ENCODE results near the gene OTOA. TPM values are rescaled to one million over a fixed set of nuclear protein-coding genes. Genes with fewer than 3 reads are reported as not detected.

Gene OTOA
- total RNA-seq, 4 donors from 2014 or later, result 0.19 to 2.9 (median 0.95) TPM

DNA sequence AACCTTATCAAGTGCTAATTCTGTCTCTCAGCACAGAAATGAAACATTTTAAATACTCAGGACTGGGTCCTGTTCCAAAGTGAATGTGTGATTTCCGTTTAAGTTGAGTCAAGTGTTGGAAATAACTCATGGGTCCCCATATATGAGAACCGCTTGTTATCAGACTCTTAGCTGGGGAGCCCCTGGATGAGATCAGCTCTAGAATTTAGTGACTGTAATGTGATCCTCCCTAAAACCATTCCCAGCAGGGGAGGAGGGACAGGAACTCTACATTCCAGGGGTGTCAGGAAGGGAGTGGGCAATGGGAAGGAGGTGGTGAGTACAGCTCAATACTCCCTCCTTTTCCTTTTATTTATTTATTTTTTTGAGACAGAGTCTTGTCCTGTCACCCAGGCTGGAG, 37.5 kb downstream of the OTOA start:
- TF ChIP-seq, protein P1, sequence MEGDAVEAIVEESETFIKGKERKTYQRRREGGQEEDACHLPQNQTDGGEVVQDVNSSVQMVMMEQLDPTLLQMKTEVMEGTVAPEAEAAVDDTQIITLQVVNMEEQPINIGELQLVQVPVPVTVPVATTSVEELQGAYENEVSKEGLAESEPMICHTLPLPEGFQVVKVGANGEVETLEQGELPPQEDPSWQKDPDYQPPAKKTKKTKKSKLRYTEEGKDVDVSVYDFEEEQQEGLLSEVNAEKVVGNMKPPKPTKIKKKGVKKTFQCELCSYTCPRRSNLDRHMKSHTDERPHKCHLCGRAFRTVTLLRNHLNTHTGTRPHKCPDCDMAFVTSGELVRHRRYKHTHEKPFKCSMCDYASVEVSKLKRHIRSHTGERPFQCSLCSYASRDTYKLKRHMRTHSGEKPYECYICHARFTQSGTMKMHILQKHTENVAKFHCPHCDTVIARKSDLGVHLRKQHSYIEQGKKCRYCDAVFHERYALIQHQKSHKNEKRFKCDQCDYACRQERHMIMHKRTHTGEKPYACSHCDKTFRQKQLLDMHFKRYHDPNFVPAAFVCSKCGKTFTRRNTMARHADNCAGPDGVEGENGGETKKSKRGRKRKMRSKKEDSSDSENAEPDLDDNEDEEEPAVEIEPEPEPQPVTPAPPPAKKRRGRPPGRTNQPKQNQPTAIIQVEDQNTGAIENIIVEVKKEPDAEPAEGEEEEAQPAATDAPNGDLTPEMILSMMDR (IDR thresholded peaks at IDR 0.05; ENCODE audit: low read depth), result no peak

DNA sequence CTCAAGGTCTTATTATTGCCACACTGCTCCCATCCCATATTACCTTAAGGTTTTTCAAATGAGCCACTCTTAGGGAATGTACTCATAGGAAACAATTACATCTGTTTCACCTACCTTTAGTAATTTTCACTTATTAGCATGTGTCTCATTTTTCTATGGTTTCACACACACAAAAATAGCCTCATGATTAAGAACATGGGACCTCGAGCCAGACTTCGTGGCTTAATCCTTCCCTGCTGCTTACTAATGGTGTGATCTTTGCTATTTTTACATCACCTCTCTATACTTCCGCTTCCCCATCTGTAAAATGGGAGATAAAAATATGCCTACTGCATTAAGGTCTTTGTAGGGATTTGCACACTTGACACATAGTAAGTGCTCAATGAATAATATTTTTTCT, 38.5 kb downstream of the OTOA start:
- TF ChIP-seq, protein P1 (IDR thresholded peaks at IDR 0.05; ENCODE audit: low read depth), result no peak

DNA sequence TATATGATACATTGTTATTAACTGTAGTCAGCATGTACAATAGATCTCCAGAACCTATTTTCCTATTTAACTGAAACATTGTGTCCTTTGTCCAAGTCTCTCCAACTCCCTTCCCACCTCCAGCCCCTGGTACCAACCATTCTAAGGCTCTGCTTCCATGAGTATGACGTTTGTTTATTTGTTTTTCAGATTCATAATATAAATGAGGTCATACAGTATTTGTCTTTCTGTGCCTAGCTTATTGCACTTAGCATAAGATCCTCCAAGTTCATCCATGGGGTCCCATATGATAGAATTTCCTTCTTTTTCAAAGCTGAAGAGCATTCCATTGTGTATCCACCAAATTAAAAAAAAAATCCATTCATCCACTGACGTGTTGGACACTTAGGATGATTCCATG, 39.4 kb downstream of the OTOA start:
- TF ChIP-seq, protein P1 (IDR thresholded peaks at IDR 0.05; ENCODE audit: low read depth), result no peak

DNA sequence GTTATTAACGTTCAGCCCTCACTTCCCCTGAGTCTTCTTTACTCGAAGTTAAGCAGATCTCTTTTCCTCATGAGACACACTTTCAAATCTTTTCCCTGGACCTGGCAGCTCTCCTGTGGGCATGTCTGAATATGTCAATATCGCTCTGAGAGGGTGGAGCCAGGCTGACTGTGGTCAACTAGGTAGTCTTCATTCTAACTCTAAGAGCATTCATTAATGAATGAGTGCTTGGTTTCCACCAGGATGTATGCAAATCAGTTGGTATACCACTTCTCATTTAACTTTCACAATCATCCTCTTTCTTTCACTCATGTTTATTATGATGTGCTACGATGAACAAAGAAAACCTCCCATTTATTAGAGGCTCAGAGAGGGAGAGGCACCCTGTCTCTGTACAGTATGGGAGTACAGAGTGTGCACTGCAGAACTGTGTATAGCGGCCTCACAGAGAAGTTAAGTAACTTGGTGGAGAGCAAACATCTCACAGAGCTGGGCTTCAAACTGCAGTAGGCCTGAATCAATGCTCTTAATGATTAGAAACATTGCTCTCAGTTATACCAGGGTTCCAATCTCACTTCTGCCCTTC, 39.9 kb downstream of the OTOA start:
- TF ChIP-seq, protein P1 (IDR thresholded peaks at IDR 0.05; ENCODE audit: low read depth), result no peak

DNA sequence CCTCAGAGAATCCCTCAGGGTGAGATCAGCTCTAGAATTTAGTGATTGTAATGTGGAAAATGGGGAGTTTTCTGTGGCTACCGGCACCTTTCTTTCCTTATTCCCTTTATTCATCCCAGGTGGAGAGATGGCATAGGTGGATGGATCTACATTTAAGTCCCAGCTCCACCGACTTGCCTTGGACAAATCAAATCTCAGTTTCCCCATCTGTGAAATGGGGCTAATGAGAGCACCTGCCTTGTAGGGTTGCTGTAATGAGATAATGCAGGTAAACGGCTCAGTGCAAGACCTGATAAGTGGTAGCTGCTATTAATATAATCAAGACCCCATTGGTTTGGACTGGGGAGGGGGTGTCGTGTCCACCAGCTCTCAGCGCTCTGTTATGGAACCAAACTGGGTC, 40.5 kb downstream of the OTOA start:
- TF ChIP-seq, protein P1 (IDR thresholded peaks at IDR 0.05; ENCODE audit: low read depth), result no peak

DNA sequence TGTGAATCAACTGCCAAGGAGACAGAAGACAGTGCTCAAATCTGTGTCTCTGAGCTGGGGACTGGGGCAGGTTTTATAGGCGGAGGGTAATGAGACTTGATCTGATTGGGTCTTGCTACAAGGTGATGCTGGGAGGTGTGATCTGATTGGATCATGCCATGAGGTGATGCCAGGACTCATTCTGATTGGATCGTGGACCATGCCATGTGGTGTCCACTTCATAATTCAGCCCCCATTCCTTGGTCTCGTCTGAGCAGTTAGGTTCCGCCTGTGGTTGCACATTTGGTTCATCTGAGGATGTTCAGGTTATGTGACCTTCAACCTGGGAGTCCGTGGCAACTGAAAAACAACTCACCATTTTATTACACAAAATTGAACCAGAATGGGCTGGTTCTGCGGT, 41.0 kb downstream of the OTOA start:
- TF ChIP-seq, protein P1 (IDR thresholded peaks at IDR 0.05; ENCODE audit: low read depth), result no peak

DNA sequence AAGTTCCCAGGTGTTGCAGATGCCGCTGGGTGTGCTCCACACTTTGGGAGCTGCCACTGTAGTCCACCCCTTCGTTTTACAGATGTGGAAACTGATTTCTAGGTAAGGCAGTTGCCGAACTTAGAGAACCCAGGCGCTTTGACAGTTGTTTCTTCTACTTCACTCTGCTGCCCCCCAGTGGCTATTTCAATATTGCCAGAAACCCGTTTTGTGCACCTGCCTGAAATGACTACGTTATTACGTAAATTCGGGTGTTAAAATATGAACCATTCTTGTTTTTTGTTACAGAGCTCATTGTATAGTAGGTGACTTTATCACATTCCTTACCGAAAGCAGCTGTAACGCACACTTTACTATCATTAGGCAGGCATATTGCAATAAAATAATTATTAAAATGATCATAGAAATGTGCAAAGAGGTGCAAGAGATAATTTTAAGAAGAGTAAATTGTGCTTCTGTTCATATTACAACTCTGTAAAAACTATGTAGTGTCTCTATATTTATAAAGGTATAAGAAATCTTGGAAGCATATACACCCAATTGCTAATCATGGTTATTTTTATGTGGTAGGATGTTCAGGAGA, 44.9 kb downstream of the OTOA start:
- TF ChIP-seq, protein P1 (IDR thresholded peaks at IDR 0.05; ENCODE audit: low read depth), result no peak
